H1 (cell line): ENCODE measurements around the gene FAM83B. TPM values are rescaled to one million over a fixed set of nuclear protein-coding genes. Genes with fewer than 3 reads are reported as not detected.
A peak's percentile ranks its signal among the peaks of the same experiment; 100 is the strongest.

Experiments
- CTCF ChIA-PET: fragments of 300-600 bp; sonication (Branson Sonifier 250); formaldehyde crosslinking; loops from one replicate; lab custom pipeline; 2021; ENCODE audit not compliant: partially characterized antibody; lab: Charles Lee
- POLR2A ChIA-PET: fragments of 300-600 bp; sonication (Branson Sonifier 250); formaldehyde crosslinking; loops from one replicate; lab custom pipeline; 2021; ENCODE audit warnings: inconsistent platforms; ENCODE audit not compliant: partially characterized antibody; lab: Charles Lee
- DNase-seq, 2 experiments: peaks; one replicate each; pipeline versions ENCODE4 v3.0.0 to v3.0.0-alpha.2; 2010 to 2022; ENCODE audit warnings: low spot score in 2 of 2, low read depth in 1 of 2, mixed read lengths in 1 of 2
- FAIRE-seq: peaks from 2 replicates; lab custom pipeline; 2011; peaks lifted over from hg19 to GRCh38; lab: Jason Lieb, UNC
- H2AFZ ChIP-seq: 2 replicates; pipeline ENCODE4 v1.8.1; 2012; ENCODE audit warnings: low read length, inconsistent platforms
- H2AK5ac ChIP-seq: 2 replicates; pipeline ENCODE4 v1.6.1; 2013; ENCODE audit warnings: low read depth, low read length
- H2BK120ac ChIP-seq: replicated peaks from 2 replicates; pipeline ENCODE3; 2013; ENCODE audit warnings: low read depth, low read length, inconsistent platforms
- H2BK12ac ChIP-seq: 2 replicates; pipeline ENCODE4 v1.6.1; 2013; ENCODE audit warnings: low read depth, low read length
- H2BK15ac ChIP-seq: 2 replicates; pipeline ENCODE4 v1.6.1; 2013; ENCODE audit warnings: low read length
- H2BK20ac ChIP-seq: 2 replicates; pipeline ENCODE4 v1.6.1; 2013; ENCODE audit warnings: low read length
- H2BK5ac ChIP-seq: 2 replicates; pipeline ENCODE4 v1.6.1; 2013; ENCODE audit warnings: low read depth, low read length
- H3K14ac ChIP-seq: 2 replicates; pipeline ENCODE4 v1.6.1; 2013; ENCODE audit warnings: inconsistent platforms; ENCODE audit not compliant: insufficient read length
- H3K18ac ChIP-seq: 2 replicates; pipeline ENCODE4 v1.6.1; 2013; ENCODE audit warnings: low read length; ENCODE audit errors: extremely low read depth
- H3K23ac ChIP-seq: 2 replicates; pipeline ENCODE4 v1.6.1; 2013; ENCODE audit warnings: inconsistent platforms; ENCODE audit not compliant: insufficient read length
- H3K23me2 ChIP-seq: 2 replicates; pipeline ENCODE4 v1.6.1; 2013; ENCODE audit warnings: low read depth, low read length
- H3K27ac ChIP-seq: 2 replicates; pipeline ENCODE4 v1.6.1; 2011; ENCODE audit warnings: low read depth, low read length, inconsistent platforms
- H3K27me3 ChIP-seq, 4 experiments: replicated peaks in 1 of 4; 1 replicate in 1 of 4; 2 replicates in 3 of 4; pipeline versions ENCODE4 v1.6.1 to v1.8.1; 2011 to 2013; ENCODE audit warnings: low read length in 3 of 4, mild to moderate bottlenecking in 3 of 4, inconsistent platforms in 2 of 4, mixed read lengths in 2 of 4, moderate library complexity in 1 of 4; ENCODE audit not compliant: control insufficient read depth in 3 of 4, insufficient read depth in 3 of 4; ENCODE audit errors: extremely low read depth in 1 of 4
- H3K36me3 ChIP-seq, 4 experiments: 2 replicates each; pipeline versions ENCODE4 v1.6.1 to v1.8.1; 2011 to 2013; ENCODE audit warnings: mild to moderate bottlenecking in 4 of 4, low read length in 3 of 4, moderate library complexity in 2 of 4, control low read depth in 1 of 4, inconsistent platforms in 1 of 4; ENCODE audit not compliant: insufficient read depth in 4 of 4, control insufficient read depth in 2 of 4
- H3K4ac ChIP-seq: replicated peaks from 2 replicates; pipeline ENCODE3; 2013; ENCODE audit warnings: low read length, low read depth, mixed read lengths, inconsistent platforms; ENCODE audit not compliant: insufficient read length
- H3K4me1 ChIP-seq, 4 experiments: replicated peaks in 1 of 4; 1 replicate in 1 of 4; 2 replicates in 3 of 4; pipeline versions ENCODE4 v1.6.1 to v1.8.1; 2011 to 2013; ENCODE audit warnings: low read length in 3 of 4, inconsistent platforms in 2 of 4, mixed read lengths in 1 of 4; ENCODE audit not compliant: insufficient read depth in 4 of 4, control insufficient read depth in 3 of 4
- H3K4me2 ChIP-seq, 2 experiments: 2 replicates each; pipeline versions ENCODE4 v1.6.1 to v1.8.1; 2011 to 2013; ENCODE audit warnings: low read depth in 2 of 2, low read length in 2 of 2, control low read depth in 1 of 2, inconsistent platforms in 1 of 2, mild to moderate bottlenecking in 1 of 2; ENCODE audit not compliant: insufficient read depth in 1 of 2
- H3K4me3 ChIP-seq, 4 experiments: fragments of 200-600, 300-600 bp in 1 of 4; sonication (generic), shearing (Covaris generic), sonication (Bioruptor Twin) in 1 of 4; 2 replicates each; pipeline versions ENCODE4 v1.5.1 to v1.8.1; 2011 to 2016; ENCODE audit warnings: low read length in 4 of 4, low read depth in 3 of 4, control low read depth in 2 of 4, inconsistent platforms in 2 of 4, mild to moderate bottlenecking in 2 of 4, mixed read lengths in 1 of 4, moderate library complexity in 1 of 4; ENCODE audit not compliant: insufficient read depth in 2 of 4; ENCODE audit errors: extremely low read depth in 1 of 4
- H3K56ac ChIP-seq: replicated peaks from 2 replicates; pipeline ENCODE3; 2013; ENCODE audit warnings: low read depth, mild to moderate bottlenecking, mixed read lengths, low read length, inconsistent platforms; ENCODE audit not compliant: insufficient read length
- H3K79me1 ChIP-seq: 2 replicates; pipeline ENCODE4 v1.6.1; 2013; ENCODE audit warnings: low read depth, low read length, control low read depth
- H3K79me2 ChIP-seq, 2 experiments: 2 replicates each; pipeline versions ENCODE4 v1.6.1 to v1.8.1; 2012 to 2013; ENCODE audit warnings: low read length in 2 of 2, mild to moderate bottlenecking in 2 of 2, inconsistent platforms in 1 of 2; ENCODE audit not compliant: insufficient read depth in 2 of 2, control insufficient read depth in 1 of 2
- H3K9ac ChIP-seq, 4 experiments: replicated peaks in 1 of 4; 1 replicate in 1 of 4; 2 replicates in 3 of 4; pipeline versions ENCODE4 v1.6.1 to v1.8.1; 2011 to 2013; ENCODE audit warnings: low read depth in 3 of 4, low read length in 3 of 4, control low read depth in 2 of 4, mild to moderate bottlenecking in 2 of 4, moderate library complexity in 2 of 4, inconsistent platforms in 1 of 4; ENCODE audit errors: extremely low read depth in 1 of 4
- H3K9me3 ChIP-seq, 2 experiments: 2 replicates each; pipeline versions ENCODE4 v1.6.1 to v1.8.1; 2012 to 2013; ENCODE audit warnings: mild to moderate bottlenecking in 2 of 2, moderate library complexity in 2 of 2, control low read depth in 1 of 2, inconsistent platforms in 1 of 2, low read depth in 1 of 2, low read length in 1 of 2, mixed read lengths in 1 of 2; ENCODE audit not compliant: insufficient read depth in 2 of 2
- H4K20me1 ChIP-seq, 2 experiments: replicated peaks in 1 of 2; 2 replicates each; pipeline versions ENCODE3 to v1.8.1; 2011 to 2013; ENCODE audit warnings: inconsistent platforms in 2 of 2, low read length in 2 of 2, mild to moderate bottlenecking in 1 of 2; ENCODE audit not compliant: insufficient read depth in 2 of 2, control insufficient read depth in 1 of 2
- H4K5ac ChIP-seq: 2 replicates; pipeline ENCODE4 v1.6.1; 2013; ENCODE audit warnings: low read length, low read depth, mixed read lengths, inconsistent platforms; ENCODE audit not compliant: insufficient read length
- H4K8ac ChIP-seq: 2 replicates; pipeline ENCODE4 v1.8.0; 2013; ENCODE audit warnings: mild to moderate bottlenecking, moderate library complexity, low read length, inconsistent platforms; ENCODE audit not compliant: insufficient read depth; ENCODE audit errors: extremely low read depth
- H4K91ac ChIP-seq: replicated peaks from 2 replicates; pipeline ENCODE3; 2013; ENCODE audit warnings: low read length, mixed read lengths, inconsistent platforms; ENCODE audit not compliant: insufficient read length
- GTF2F1 ChIP-seq: IDR thresholded peaks from 2 replicates; pipeline ENCODE4 v1.6.1; 2012; ENCODE audit warnings: low read depth, low read length, improper control_type of control experiment, borderline replicate concordance
- TEAD4 ChIP-seq: IDR thresholded peaks from 2 replicates; pipeline ENCODE4 v1.6.1; 2012; ENCODE audit warnings: low read depth, low read length, inconsistent platforms, mixed read lengths
- WGBS, 2 experiments: shearing (Covaris generic) in 1 of 2; methylation state at CpG; one replicate each; pipeline versions ENCODE4 v1.1.6 to v1.1.7; 2013 to 2015; ENCODE audit warnings: low lambda C conversion rate in 2 of 2, mixed read lengths in 2 of 2, inconsistent platforms in 1 of 2, low coverage in 1 of 2, missing lambda C conversion rate in 1 of 2; ENCODE audit not compliant: insufficient replicate concordance in 2 of 2, insufficient coverage in 1 of 2, insufficient read length in 1 of 2; ENCODE audit errors: extremely low coverage in 1 of 2, missing lambda C conversion rate in 1 of 2; 5-methylcytosine and 5-hydroxymethylcytosine counted together
- polyA plus RNA-seq, 7 experiments: library from polyadenylated mRNA; depleted of rRNA in 3 of 7; stranded (reverse) in 5 of 7; unstranded in 2 of 7; fragments of >200 nt in 5 of 7; fragments of 200-250 nt in 2 of 7; gene quantifications; 1 replicate in 5 of 7; 2 replicates in 1 of 7; 4 replicates in 1 of 7; pipeline versions ENCODE4 v1.2.1 to v1.2.3, GENCODE V29; 2011 to 2013; ENCODE audit warnings: missing spikeins in 2 of 7, mixed read lengths in 2 of 7
- total RNA-seq: library from RNA; stranded (reverse); fragmentation: NEBNext Ultra II Directional; extraction: Animal tissue kit (Norgen Biotek cat#: 25700); gene quantifications from 2 replicates; pipeline ENCODE4 v1.2.1, GENCODE V29; 2021

Gene FAM83B
- total and polyA plus RNA-seq, 2 of the 8 experiments (the other 6 are each of a cell fraction or from before 2014, with no cell fraction given) = 0.71 to 5.7 TPM

DNA sequence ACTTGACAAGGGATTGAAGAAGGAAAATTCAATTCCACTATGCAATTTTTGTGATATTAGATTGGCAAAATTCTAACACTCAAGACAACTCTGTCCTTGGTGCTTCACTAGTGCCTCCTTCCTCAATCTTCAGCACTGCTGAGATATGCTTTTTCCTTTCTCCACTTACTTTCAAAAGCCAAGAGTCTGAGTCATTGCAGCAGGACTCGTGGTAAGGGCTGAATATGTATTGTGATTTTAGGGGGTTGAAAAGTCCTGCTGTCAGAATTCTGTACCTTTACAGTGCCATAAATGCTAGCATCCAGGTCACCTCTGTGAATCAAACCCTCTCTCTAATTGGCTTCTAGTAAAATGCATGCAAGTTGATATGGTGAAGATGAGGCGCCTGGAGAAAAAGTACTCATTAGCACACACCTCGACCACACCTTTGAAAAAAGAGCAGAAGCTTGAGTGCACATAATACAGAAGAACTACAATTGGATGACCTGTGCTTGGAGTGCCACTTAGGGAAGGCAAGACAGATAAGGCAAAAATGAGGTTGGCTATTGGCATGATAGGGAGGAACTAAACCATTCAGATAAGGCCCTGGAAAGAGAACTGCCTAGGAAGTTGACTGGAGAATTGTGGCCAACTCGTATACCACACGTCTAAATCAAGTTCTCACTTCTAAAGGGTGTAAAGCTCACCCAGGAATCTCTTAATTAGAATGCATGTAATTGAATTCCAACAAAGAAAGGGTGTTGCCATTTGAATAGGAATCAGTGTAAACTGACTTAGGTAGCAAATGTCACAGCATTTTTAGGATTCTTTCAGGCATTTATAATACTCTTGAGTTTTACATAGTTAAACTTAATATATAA, 43.6 kb upstream of the FAM83B start:
- H3K27me3 ChIP-seq = no peaks in the 10 kb centered on the region
- DNase-seq = no peak
- H3K9me3 ChIP-seq = no peaks in the 10 kb centered on the region
- no peak overlapping the region for H2BK15ac ChIP-seq
- FAIRE-seq = no peak
- no peak overlapping the region for H3K23ac ChIP-seq
- WGBS, 2 experiments = 65% methylated on average over 5 of the region's 5 CpGs; no CpG with 5 or more reads in 1 of the 2 experiments
- H2AK5ac ChIP-seq = no peak overlapping the region
- 0 out of 2 replicates have a peak overlapping the region, but pooled peaks have one; percentile 13 for H2BK12ac ChIP-seq
- H3K27ac ChIP-seq = no peak overlapping the region
- no peak overlapping the region for H4K8ac ChIP-seq
- H4K20me1 ChIP-seq = no peaks in the 10 kb centered on the region
- H3K79me1 ChIP-seq = no peaks in the 10 kb centered on the region
- no peak overlapping the region for H4K5ac ChIP-seq
- H4K91ac ChIP-seq = no peak overlapping the region
- H2BK5ac ChIP-seq = peak overlapping the region; percentile 63; the same call in 1 of the 2 replicates
- no peak overlapping the region for H3K18ac ChIP-seq
- peaks cover 0 to 10% (median 6%) of the 10 kb centered on the region in 4 experiments; a peak in 4 of 7 replicates for H3K4me1 ChIP-seq
- no peak overlapping the region for H3K9ac ChIP-seq
- ChIA-PET POLR2A (no interaction called here), CTCF (no interaction called here)
- H3K23me2 ChIP-seq = no peaks in the 10 kb centered on the region
- no peaks in the 10 kb centered on the region for H3K36me3 ChIP-seq
- no peak overlapping the region for H2BK20ac ChIP-seq
- no peak overlapping the region for H3K14ac ChIP-seq
- no peak overlapping the region for H3K4ac ChIP-seq
- peak overlapping the region in 1 of 2 experiments; percentile 20; a peak in 1 of 4 replicates for H3K4me2 ChIP-seq
- no peak overlapping the region for H3K4me3 ChIP-seq
- H3K79me2 ChIP-seq = no peaks in the 10 kb centered on the region
- no peak overlapping the region for H2BK120ac ChIP-seq
- TF ChIP-seq TEAD4 (peak; percentile 18; the same call in 1 of the 2 replicates), GTF2F1 (no peak)
- no peak overlapping the region for H3K56ac ChIP-seq
- 0 out of 2 replicates have a peak overlapping the region, but pooled peaks have one; percentile 16 for H2AFZ ChIP-seq
